ENCODE measurements around the gene TBX15. TPM values are rescaled to one million over a fixed set of nuclear protein-coding genes. Genes with fewer than 3 reads are reported as not detected.

Gene TBX15
- total RNA-seq, 1 donor from 2014 or later = 0.15 TPM

- H3K4me3 ChIP-seq = no peak overlapping the region
- no peak for TF ChIP-seq CTCF (IDR thresholded peaks at IDR 0.05)
- ATAC-seq (no peak), DNase-seq (no peak)
- intact Hi-C loops (cut with DNase I) = no loop called here
- no peaks in the 10 kb centered on the region for H3K36me3 ChIP-seq
- H3K27me3 ChIP-seq (ENCODE audit: low read depth) = no peaks in the 10 kb centered on the region
- no peaks in the 10 kb centered on the region for H3K9me3 ChIP-seq
- H3K4me1 ChIP-seq = no peaks in the 10 kb centered on the region
- H3K27ac ChIP-seq = no peak overlapping the region
Observed at GRCh38 chr1:118937413-118938072, 50.6 kb downstream of the TBX15 start.

- DNase-seq = no peak
- Histone ChIP-seq H3K36me3 (no peaks in the 10 kb centered on the region), H3K9me3 (no peaks in the 10 kb centered on the region), H3K27me3 (ENCODE audit: low read depth) (no peaks in the 10 kb centered on the region), H3K4me3 (no peak overlapping the region), H3K4me1 (no peaks in the 10 kb centered on the region), H3K27ac (no peak overlapping the region)
- intact Hi-C loops (cut with DNase I) = no loop called here
- TF ChIP-seq CTCF (IDR thresholded peaks at IDR 0.05) = no peak
- ATAC-seq = no peak
Observed at GRCh38 chr1:118934706-118935105, 53.4 kb downstream of the TBX15 start.

GRCh38 chr1:118933051-118933781, 54.9 kb downstream of the TBX15 start:
- intact Hi-C loops (cut with DNase I) = no loop called here
- H3K27ac ChIP-seq = no peak overlapping the region
- H3K9me3 ChIP-seq = no peaks in the 10 kb centered on the region
- no peaks in the 10 kb centered on the region for H3K36me3 ChIP-seq
- DNase-seq (no peak), ATAC-seq (no peak)
- no peak for TF ChIP-seq CTCF (IDR thresholded peaks at IDR 0.05)
- H3K4me3 ChIP-seq = no peak overlapping the region
- H3K4me1 ChIP-seq = no peaks in the 10 kb centered on the region
- H3K27me3 ChIP-seq (ENCODE audit: low read depth) = no peaks in the 10 kb centered on the region

- Histone ChIP-seq H3K27ac (no peak overlapping the region), H3K4me3 (no peak overlapping the region), H3K4me1 (no peaks in the 10 kb centered on the region), H3K9me3 (no peaks in the 10 kb centered on the region), H3K27me3 (ENCODE audit: low read depth) (no peaks in the 10 kb centered on the region), H3K36me3 (no peaks in the 10 kb centered on the region)
- DNase-seq (no peak), ATAC-seq (no peak)
- no peak for TF ChIP-seq CTCF (IDR thresholded peaks at IDR 0.05)
- intact Hi-C loops (cut with DNase I) = no loop called here
Observed at GRCh38 chr1:118931876-118932275, 56.3 kb downstream of the TBX15 start.

GRCh38 chr1:118928739-118929554, 59.2 kb downstream of the TBX15 start:
- no peak for ATAC-seq
- intact Hi-C loops (cut with DNase I) = no loop called here
- no peak overlapping the region for H3K27ac ChIP-seq

More at GRCh38 chr1:118928739-118929554, 59.2 kb downstream of the TBX15 start:
- Histone ChIP-seq H3K9me3 (no peaks in the 10 kb centered on the region), H3K27me3 (ENCODE audit: low read depth) (no peaks in the 10 kb centered on the region), H3K4me3 (no peak overlapping the region), H3K4me1 (no peaks in the 10 kb centered on the region), H3K36me3 (no peaks in the 10 kb centered on the region)
- TF ChIP-seq CTCF (IDR thresholded peaks at IDR 0.05) = no peak
- no peak for DNase-seq

All from lower lobe of right lung (tissue), 2 donors.